Upper lobe of left lung (tissue), 4 donors: ENCODE measurements around the gene ZW10.

Experiments used
- CTCF ChIP-seq, 6 experiments: fragments of 450-650 bp in 4 of 6; fragments of 200-600 bp in 2 of 6; sonication (generic) in 2 of 6; IDR thresholded peaks; one replicate each; pipeline ENCODE4 v1.5.1; 2016 to 2019; ENCODE audit warnings: antibody characterized with exemption in 6 of 6
- EP300 ChIP-seq, 4 donors: sonication (generic); formaldehyde crosslinking; IDR thresholded peaks; one replicate each; pipeline ENCODE4 v1.5.1; 2017; ENCODE audit warnings: antibody characterized with exemption in 4 of 4, control low read depth in 2 of 4
- POLR2AphosphoS5 ChIP-seq, 2 donors: sonication (generic); formaldehyde crosslinking; IDR thresholded peaks; one replicate each; pipeline ENCODE4 v1.5.1; 2017; ENCODE audit warnings: antibody characterized with exemption in 2 of 2

- TF ChIP-seq EP300 (IDR thresholded peaks at IDR 0.05) (no peak), POLR2AphosphoS5 (IDR thresholded peaks at IDR 0.05) (no peak), CTCF (IDR thresholded peaks at IDR 0.05) (no peak)
Measured at GRCh38 chr11:113778111-113778910, 4.8 kb upstream of the ZW10 start.
